Neural progenitor cell (in vitro differentiated cells): ENCODE data around the gene IPO9.

Experiments used
- CTCF ChIP-seq: fragments of 200-600 bp; sonication (generic); IDR thresholded peaks from 2 replicates; pipeline ENCODE4 v1.5.1; 2017; ENCODE audit warnings: antibody characterized with exemption, mild to moderate bottlenecking
- EZH2 ChIP-seq: fragments of 200-600 bp; sonication (generic); IDR thresholded peaks from 2 replicates; pipeline ENCODE4 v1.6.1; 2017; ENCODE audit warnings: antibody characterized with exemption, mild to moderate bottlenecking, moderate library complexity
- EZH2phosphoT487 ChIP-seq: fragments of 200-600 bp; sonication (generic); IDR thresholded peaks from 2 replicates; pipeline ENCODE4 v1.6.1; 2017; ENCODE audit warnings: antibody characterized with exemption

GRCh38 chr1:201800246-201800645, 28.7 kb upstream of the IPO9 start:
- TF ChIP-seq CTCF, result no peak
- TF ChIP-seq EZH2phosphoT487, result no peak
- no peak for TF ChIP-seq EZH2
